ENCODE data around the gene NUAK2. TPM values are rescaled to one million over a fixed set of nuclear protein-coding genes. Genes with fewer than 3 reads are reported as not detected.

The NUAK2 gene
- total RNA-seq, 2 donors from 2014 or later = 21.2 to 27.2 TPM

DNA sequence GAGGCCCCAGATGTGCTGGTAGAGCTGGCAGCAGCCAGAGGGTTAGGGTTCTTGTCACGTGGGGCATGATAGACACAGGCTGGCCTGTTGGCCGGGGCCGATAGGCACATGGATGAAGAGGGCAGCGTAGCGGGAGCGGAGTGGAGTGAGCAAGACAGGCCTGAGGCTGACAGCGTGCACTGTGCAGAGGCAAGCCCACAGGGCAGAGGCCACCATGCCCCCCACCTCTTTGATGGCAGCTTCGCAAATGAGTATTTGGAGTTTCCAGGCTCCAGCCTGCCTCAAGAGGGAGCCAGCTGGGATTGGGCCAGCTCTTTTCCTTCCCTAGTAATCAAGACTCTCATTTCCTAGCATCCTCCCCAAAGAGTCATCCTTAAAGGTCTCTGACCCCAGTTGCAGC is 50.3 kb downstream of the NUAK2 start:
- TF ChIP-seq, protein P1, sequence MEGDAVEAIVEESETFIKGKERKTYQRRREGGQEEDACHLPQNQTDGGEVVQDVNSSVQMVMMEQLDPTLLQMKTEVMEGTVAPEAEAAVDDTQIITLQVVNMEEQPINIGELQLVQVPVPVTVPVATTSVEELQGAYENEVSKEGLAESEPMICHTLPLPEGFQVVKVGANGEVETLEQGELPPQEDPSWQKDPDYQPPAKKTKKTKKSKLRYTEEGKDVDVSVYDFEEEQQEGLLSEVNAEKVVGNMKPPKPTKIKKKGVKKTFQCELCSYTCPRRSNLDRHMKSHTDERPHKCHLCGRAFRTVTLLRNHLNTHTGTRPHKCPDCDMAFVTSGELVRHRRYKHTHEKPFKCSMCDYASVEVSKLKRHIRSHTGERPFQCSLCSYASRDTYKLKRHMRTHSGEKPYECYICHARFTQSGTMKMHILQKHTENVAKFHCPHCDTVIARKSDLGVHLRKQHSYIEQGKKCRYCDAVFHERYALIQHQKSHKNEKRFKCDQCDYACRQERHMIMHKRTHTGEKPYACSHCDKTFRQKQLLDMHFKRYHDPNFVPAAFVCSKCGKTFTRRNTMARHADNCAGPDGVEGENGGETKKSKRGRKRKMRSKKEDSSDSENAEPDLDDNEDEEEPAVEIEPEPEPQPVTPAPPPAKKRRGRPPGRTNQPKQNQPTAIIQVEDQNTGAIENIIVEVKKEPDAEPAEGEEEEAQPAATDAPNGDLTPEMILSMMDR (IDR thresholded peaks at IDR 0.05) = no peak
- Histone ChIP-seq H3K36me3 (no peaks in the 10 kb centered on the region), H3K27ac (no peak overlapping the region), H3K4me3 (no peak overlapping the region), H3K27me3 (no peaks in the 10 kb centered on the region), H3K9ac (ENCODE audit: low read depth in 2 of 2, low read length in 2 of 2) (no peak overlapping the region), H3K9me3 (no peaks in the 10 kb centered on the region), H3K4me1 (peaks cover 8% of the 10 kb centered on the region)
- intact Hi-C loops (cut with DNase I) = loop anchor here (10.0 kb wide), 1 partner anchor 214 kb away; no protein-coding TSS in a partner anchor
- DNase-seq = no peak

- DNase-seq = no peak
Measured at GRCh38 chr1:205270764-205271163, 50.8 kb downstream of the NUAK2 start.

DNA sequence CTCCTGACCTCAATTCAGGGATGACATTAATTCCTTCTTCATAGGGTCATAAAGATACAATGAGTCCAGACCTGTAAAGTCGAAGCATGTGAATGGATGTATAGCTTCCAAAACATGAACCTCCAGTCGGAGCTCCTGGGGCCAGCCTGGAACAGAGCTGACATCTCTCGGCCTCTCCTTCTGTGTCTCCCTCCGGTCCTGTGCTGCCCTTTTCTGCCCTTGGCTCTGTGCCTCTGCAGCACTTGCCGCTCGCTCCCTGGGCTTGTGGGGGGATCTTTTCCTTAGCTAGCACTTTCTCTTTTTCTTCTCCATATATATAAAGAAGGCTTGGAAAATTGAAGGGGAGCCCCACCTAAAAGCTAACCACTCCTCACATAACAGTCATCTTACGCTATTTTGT is 51.3 kb downstream of the NUAK2 start:
- no peaks in the 10 kb centered on the region for H3K9me3 ChIP-seq
- H3K27ac ChIP-seq = no peak overlapping the region
- peaks cover 8% of the 10 kb centered on the region for H3K4me1 ChIP-seq
- no peak overlapping the region for H3K4me3 ChIP-seq
- no peaks in the 10 kb centered on the region for H3K36me3 ChIP-seq
- intact Hi-C loops (cut with DNase I) = loop anchor here (10.0 kb wide), 1 partner anchor 215 kb away; no protein-coding TSS in a partner anchor
- H3K9ac ChIP-seq (ENCODE audit: low read depth in 2 of 2, low read length in 2 of 2) = no peak overlapping the region
- TF ChIP-seq, protein P1 (IDR thresholded peaks at IDR 0.05) = no peak
- no peaks in the 10 kb centered on the region for H3K27me3 ChIP-seq
- no peak for DNase-seq

More at GRCh38 chr1:205270764-205271163, 50.8 kb downstream of the NUAK2 start:
- Histone ChIP-seq H3K4me1 (peaks cover 8% of the 10 kb centered on the region), H3K27ac (no peak overlapping the region), H3K27me3 (no peaks in the 10 kb centered on the region), H3K9me3 (no peaks in the 10 kb centered on the region), H3K9ac (ENCODE audit: low read depth in 2 of 2, low read length in 2 of 2) (no peak overlapping the region), H3K36me3 (no peaks in the 10 kb centered on the region), H3K4me3 (no peak overlapping the region)
- TF ChIP-seq, protein P1 (IDR thresholded peaks at IDR 0.05) = no peak
- intact Hi-C loops (cut with DNase I) = loop anchor here (10.0 kb wide), 1 partner anchor 214 kb away; no protein-coding TSS in a partner anchor

GRCh38 chr1:205269711-205270110 is 51.8 kb downstream of the NUAK2 start:
- intact Hi-C loops (cut with DNase I) = loop anchor here (10.0 kb wide), 1 partner anchor 215 kb away; no protein-coding TSS in a partner anchor
- DNase-seq = no peak
- Histone ChIP-seq H3K27ac (no peak overlapping the region), H3K9me3 (no peaks in the 10 kb centered on the region), H3K27me3 (no peaks in the 10 kb centered on the region), H3K9ac (ENCODE audit: low read depth in 2 of 2, low read length in 2 of 2) (no peak overlapping the region), H3K36me3 (no peaks in the 10 kb centered on the region), H3K4me1 (peaks cover 8% of the 10 kb centered on the region), H3K4me3 (no peak overlapping the region)
- TF ChIP-seq, protein P1 (IDR thresholded peaks at IDR 0.05) = no peak

DNA sequence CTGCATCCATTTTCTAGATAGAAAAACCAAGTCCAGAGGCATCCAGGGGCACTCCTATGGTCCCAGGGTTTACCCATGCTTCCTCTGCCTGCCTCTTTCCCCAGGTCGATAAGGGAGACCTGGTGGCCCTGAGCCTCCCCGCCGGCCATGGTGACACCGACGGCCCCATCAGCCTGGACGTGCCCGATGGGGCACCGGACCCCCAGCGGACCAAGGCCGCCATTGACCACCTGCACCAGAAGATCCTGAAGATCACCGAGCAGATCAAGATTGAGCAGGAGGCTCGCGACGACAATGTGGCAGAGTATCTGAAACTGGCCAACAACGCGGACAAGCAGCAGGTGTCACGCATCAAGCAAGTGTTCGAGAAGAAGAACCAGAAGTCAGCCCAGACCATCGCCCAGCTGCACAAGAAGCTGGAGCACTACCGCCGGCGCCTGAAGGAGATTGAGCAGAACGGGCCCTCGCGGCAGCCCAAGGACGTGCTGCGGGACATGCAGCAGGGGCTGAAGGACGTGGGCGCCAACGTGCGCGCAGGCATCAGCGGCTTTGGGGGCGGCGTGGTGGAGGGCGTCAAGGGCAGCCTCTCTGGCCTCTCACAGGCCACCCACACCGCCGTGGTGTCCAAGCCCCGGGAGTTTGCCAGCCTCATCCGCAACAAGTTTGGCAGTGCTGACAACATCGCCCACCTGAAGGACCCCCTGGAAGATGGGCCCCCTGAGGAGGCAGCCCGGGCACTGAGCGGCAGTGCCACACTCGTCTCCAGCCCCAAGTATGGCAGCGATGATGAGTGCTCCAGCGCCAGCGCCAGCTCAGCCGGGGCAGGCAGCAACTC is 52.5 kb downstream of the NUAK2 start:
- H3K4me1 ChIP-seq = peaks cover 5% of the 10 kb centered on the region
- DNase-seq = no peak
- intact Hi-C loops (cut with DNase I) = no loop called here
- H3K27ac ChIP-seq = no peak overlapping the region
- no peaks in the 10 kb centered on the region for H3K9me3 ChIP-seq
- H3K4me3 ChIP-seq = no peak overlapping the region
- no peaks in the 10 kb centered on the region for H3K27me3 ChIP-seq
- no peaks in the 10 kb centered on the region for H3K36me3 ChIP-seq
- no peak overlapping the region for H3K9ac ChIP-seq (ENCODE audit: low read depth in 2 of 2, low read length in 2 of 2)
- TF ChIP-seq, protein P1 (IDR thresholded peaks at IDR 0.05) = no peak

All from colonic mucosa (tissue), 4 donors.